ENCODE results near the gene TEAD2.
"Not testable (repeated sequence)": the region's sequence is repeated elsewhere in the genome, so short reads cannot be mapped to it uniquely, and the experiment has no call there.

TEAD2 gene

DNA sequence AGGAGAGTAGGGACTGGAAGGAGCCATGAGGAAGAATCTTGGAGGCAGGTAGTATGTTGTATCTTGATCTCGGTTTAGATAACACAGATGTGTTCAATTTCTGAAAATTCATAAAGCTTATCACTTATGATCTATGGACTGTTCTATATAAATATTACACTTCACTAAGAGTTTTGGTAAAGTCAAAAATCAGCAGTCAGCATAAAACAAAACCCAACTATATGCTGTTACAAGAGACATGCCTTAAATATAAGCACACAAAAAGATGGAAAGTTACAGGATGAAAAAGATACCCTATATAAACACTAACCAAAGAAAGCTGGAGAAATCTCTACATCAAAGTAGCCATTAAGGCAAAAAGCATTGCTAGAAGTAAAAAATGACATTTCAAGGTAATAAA, 21.4 kb upstream of the TEAD2 start:
- DNase-seq: no peak

- DNase-seq: no peak
Observed at GRCh38 chr19:49382639-49383038, 20.4 kb upstream of the TEAD2 start.

DNA sequence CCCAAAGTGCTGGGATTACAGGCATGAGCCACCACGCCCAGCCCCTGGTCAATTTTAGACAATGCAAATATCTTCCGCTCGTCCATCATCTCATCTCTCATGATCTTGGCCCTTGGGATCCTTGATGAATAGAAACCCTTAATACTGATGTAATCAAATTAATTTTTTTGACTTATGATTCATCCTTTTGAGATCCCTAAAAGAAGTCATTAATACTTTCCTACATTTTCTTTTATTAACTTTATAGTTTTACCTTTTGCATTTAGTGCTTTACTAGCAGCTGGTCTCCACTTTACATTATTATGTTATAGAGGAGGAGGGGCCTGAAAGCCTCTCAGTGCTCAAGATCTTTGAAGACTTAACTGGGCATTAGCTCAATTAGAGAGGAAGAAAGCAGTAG, 18.2 kb upstream of the TEAD2 start:
- DNase-seq: no peak

DNA sequence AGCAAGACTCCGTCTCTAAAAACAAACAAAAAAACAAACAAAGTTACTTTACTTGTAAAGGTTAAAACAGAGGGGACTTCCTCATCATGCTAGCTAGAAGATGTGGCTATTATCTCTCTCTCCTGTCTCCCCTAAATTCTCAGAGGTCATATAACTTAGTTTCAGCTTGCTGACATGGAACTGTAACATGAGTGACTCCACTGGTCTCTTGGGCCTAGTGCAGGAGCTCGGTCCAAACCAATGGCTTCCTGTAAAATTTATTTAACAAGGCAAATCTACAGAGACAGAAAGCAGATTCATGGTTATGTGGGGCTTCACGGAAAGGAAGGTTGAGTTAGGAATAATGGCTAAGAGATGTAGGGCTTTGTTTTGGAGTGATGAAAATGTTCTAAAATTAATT, 16.3 kb upstream of the TEAD2 start:
- DNase-seq: no peak

DNA sequence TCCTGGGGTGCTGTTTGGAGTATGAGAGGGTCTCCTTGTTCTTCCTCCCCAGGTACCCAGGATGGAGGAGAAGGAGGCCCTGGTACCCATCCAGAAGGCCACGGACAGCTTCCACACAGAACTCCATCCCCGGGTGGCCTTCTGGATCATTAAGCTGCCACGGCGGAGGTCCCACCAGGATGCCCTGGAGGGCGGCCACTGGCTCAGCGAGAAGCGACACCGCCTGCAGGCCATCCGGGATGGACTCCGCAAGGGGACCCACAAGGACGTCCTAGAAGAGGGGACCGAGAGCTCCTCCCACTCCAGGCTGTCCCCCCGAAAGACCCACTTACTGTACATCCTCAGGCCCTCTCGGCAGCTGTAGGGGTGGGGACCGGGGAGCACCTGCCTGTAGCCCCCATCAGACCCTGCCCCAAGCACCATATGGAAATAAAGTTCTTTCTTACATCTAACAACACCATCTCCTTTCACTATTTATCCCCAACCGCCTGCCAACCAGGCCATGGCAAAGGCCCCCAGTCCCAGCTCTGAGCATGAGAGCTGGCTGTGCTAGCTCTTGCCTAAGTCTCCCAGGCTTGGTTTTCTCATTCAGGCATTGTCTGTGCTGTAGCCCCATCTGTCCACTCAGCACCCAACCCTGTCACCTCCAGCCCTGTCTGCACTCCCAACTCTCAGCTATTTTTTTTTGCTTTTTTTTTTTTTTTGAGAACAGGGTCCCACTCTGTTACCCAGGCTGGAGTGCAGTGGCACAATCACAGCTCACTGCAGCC, 12.6 kb upstream of the TEAD2 start:
- DNase-seq: no peak

DNA sequence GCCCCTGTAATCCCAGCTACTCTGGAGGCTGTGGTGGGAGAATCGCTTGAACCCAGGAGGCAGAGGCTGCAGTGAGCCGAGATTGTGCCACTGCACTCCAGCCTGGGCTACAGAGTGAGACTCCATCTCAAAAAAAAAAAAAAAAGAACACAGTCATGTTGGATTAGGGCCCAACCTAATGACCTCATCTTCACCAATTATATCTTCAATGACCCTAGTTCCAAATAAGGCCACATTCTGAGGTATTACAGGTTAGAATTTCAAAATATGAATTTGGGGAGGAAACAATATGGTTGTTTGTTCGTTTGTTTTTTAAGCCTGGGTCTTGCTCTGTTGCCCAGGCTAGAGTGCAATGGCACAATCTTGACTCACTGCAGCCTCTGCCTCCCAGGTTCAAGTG, 11.0 kb upstream of the TEAD2 start:
- DNase-seq: not testable (repeated sequence)

DNA sequence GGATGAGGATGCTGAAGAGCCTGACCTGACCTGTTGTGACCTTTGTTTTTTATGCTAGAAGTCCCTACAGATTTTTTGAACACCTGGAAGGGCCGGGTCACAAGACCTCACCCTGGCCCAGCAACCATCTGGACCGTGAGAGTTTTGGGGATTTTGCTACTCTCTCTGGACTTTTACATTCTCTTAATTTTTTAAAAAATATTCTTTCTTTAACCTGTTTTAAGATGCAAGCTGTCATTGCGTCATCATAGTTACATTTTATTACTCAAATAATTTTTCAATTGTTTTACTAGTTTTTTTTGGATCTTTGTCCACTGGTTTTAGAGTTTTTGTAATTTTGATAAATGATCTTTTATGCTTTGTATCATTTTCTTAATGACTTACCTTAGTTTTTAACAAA, 9.0 kb upstream of the TEAD2 start:
- DNase-seq: no peak

DNA sequence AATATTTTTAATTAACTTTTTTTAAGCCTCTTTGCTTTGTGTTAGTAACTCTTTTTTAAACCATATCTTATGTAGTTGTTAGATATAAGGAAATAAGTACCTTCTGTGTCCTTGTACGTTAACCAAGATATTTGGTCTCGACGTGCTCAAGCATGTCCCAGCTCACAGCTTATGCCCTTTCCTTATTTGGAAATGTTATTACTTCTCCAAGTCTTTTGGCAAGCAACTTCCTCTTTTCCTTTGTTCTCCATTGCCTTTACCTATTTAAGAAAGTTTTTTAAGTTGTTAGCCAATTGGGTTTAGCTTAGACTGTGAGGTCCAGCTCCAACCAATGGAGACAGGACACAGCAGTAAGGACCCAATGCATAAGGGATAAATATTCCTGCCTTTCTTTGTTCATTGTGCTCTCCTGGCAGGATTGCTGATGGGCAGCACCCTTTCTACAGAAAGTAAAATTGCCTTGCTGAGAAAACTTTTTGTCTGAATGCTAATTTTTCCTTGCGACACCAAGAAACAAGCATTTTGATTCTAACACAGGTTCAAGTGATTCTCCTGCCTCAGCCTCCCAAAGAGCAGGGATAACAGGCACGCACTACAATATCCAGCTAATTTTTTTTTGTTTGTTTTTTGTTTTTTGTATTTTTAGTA, 6.6 kb upstream of the TEAD2 start:
- no peak for DNase-seq

DNA sequence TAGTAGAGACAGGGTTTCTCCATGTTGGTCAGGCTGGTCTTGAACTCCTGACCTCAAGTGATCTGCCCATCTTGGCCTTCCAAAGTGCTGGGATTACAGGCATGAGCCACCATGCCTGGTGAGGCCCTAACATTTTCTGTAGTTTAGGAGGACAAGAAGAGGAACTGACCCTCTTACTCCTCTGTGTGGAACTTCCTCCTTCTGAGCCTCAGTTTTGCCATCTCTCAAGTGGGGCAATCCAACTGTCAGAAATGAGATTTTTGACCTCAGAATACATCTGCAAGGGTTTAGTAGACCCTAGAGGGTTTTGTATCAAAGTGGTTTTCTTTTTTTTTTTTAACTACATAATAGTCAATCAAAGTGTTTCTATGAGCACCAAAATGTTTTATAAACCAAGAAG, 3.9 kb upstream of the TEAD2 start:
- DNase-seq: no peak

- no peak for DNase-seq
Observed at GRCh38 chr19:49364083-49364737, 2.0 kb upstream of the TEAD2 start.

- DNase-seq: no peak
Observed at GRCh38 chr19:49363268-49364082, 1.3 kb upstream of the TEAD2 start, which contains the start of gene DKKL1. TSS of gene DKKL1 (plus strand) at chr19:49363877. CDS start at chr19:49363999, 122 bp downstream.

DNA sequence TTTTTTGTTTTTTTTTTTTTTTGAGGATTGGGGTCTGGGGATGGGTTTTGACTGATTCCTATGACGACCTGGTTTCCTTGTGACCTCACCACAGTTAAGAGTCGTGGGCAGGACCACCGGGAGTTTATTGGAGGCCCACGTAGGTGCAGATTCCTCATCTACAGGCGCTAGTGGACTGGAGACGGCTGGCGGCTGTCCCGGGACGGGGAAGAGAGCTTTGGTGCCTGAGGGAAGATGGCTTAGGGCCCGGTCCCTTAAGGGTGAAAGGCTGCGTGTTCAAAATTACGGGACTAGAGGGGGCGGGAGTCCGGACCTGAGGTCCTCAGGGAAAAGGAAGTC, 682 bp upstream of the TEAD2 start:
- DNase-seq: no peak

DNA sequence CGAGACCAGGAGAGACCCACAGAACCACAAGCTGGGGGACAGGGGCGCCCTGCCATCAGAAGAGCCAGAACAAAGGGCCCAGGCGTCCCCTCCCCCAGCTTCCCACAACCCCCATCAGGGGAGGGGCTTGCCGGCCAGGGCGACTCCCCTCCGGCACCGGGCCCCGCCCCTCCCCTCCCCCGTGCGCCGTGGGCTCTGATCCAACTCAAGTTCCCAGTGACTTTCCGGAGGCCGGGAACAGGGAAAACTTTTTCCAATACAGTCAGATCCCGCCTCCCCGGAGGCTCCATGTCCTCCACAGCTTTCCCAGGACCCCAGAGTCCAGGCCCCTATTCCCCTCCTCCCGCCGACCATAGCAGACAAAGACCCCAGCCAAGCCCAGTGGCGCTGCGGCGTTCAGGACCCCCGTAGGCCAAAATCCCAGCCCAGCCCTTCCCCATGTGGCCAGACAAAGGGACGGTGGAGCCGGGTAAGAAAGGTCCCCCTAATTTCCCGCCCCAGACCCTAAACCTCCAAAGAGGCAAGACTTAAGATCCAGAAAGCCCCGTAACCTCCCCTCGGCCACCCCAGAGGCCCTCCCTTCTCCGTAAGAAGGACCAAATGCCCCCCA, 673 bp downstream of the TEAD2 start:
- no peak for DNase-seq

DNA sequence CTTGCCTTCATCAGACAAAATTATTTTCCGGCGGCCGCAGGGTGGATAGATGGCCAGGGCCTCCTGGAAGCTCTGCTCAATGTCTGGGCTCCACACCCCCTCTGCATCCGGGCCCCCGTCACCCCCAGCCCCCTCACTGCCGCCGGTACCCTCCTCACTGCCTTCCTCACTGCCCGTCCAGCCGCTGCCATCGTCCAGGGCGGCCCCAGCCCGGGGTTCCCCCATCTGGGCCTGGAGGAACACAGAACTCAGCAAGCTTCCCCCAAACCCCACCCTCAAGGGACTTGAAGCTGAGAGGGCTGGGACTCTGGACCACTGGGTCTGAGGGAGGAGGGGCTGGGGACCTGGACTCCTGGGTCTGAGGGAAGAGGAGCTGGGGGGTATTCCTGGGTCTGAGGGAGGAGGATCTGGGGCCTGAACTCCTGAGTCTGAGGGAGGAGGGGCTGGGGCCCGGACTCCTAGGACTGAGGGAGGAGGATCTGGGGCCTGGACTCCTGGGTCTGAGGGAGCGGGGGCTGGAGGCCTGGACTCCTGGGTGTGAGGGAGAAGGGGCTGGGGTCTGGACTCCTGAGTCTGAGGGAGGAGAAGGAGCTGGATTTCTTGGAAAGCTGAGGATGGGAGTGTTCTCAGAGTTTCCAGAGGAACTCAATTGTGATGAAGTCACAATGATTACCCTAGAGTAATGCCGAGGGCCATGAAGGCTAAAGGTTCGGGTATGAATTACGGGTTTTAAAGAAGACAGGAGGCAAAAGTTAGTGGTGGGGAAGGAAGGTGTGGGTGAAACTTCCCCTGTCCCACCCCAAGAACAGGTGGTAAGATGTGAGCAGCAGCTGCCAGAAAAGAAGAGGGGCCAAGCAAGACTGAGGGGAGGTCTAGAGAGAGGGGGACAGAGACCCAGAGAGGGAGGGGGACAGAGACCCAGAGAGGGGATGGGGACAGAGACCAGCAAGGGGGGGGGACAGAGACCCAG, 2.1 kb downstream of the TEAD2 start:
- no peak for DNase-seq

- no peak for DNase-seq
Observed at GRCh38 chr19:49357186-49357585, 5.0 kb downstream of the TEAD2 start.

GRCh38 chr19:49356382-49356781, 5.8 kb downstream of the TEAD2 start:
- no peak for DNase-seq

DNA sequence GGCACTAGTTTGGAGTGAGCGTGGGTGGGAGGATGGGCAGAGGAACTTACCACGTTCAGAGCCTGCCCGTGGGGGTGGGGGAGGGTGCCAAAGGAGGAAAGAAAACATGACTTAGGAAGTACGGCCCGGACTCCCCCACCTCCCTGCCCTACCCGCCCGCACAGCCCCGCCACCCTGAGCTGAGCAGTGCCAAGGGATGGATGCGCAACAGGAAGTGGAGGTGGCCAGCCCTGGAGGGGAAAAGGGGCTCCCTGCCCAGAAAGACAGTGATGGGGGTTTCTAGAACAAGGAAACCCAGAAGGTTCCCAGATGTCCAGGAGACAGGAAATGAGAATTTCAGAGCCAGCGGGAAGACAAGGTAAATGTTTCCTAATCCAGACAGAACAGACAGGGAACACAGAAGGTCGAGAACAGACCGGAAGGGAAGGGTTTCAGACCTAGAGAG, 6.3 kb downstream of the TEAD2 start:
- no peak for DNase-seq

- DNase-seq: no peak
Observed at GRCh38 chr19:49349567-49349966, 12.6 kb downstream of the TEAD2 start.

DNA sequence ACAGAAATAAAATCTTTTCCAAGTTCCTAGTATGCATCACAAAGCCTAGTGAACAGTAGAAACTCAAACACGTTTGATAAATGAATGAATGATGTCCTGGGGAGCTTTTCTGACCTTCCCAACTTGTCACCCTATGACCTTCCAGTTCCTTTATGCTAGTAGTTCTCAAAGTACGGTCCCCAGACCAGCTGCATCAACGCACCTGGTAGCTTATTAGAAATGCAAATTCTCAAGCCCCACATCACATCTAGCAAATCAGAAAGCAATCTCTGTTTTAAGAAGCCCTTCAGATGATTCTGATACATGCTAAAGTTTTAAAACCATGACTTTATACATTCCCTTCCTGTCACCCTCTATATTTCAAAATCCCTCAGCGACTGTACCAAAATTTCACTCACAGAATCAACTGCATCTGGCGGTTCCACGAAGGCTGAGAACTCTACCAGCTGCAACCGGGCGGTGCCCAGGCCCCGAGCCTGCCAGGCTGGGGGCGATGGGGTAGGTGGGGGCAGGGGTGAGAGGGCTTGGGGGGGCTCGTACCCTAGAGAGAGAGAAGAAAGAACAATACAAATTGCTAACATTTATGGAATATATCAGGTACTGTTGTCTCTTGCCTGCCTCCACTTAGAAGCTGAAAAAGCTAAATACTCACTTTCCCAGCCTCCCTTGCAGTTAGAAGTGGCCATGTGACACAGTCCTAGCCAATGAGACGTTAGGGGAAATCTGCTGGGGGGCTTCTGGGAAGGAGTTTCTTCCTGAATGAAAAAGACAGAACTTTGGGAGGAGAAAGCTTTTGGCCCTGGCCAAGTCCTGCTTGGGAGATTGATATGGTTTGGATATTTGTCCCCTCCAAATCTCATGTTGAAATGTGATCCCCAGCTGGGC, 13.7 kb downstream of the TEAD2 start:
- DNase-seq: no peak

DNA sequence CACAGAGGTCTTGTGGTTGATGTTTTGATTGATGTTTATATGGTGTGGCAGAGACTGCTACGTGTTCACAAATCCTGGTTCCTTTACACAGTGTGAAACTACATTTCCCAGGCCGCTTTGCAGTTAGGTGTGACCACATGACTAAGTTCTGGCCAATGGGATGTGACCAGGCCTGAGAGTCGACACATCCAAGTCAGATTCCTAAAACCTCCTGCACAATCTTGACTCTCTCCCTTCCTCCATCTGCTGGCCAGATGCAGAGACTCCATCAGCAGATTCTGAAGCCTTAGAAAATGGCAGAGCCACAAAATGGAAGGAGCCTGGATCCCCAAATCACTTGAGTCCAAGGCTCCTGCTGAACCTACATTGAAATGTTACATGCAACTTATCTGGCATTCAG, 14.4 kb downstream of the TEAD2 start:
- no peak for DNase-seq
